GM12892 (cell line): ENCODE data around the gene CTAGE9.

Experiments
- POLR2A ChIP-seq: IDR thresholded peaks from 2 replicates; pipeline ENCODE4 v1.6.1; 2011; ENCODE audit warnings: low read depth, low read length, control low read depth
- POLR2AphosphoS5 ChIP-seq: IDR thresholded peaks from 2 replicates; pipeline ENCODE4 v1.6.1; 2011; ENCODE audit warnings: low read depth, low read length, control low read depth
- TAF1 ChIP-seq: IDR thresholded peaks from 2 replicates; pipeline ENCODE4 v1.6.1; 2011; ENCODE audit warnings: low read depth, mild to moderate bottlenecking, control low read depth, low read length, borderline replicate concordance

- TF ChIP-seq POLR2A (no peak), TAF1 (no peak), POLR2AphosphoS5 (no peak)
Observed at GRCh38 chr6:131681585-131681984, 29.2 kb downstream of the CTAGE9 start.
